Tibial artery (tissue), 4 donors: ENCODE data around the gene CREB3L1.

Experiments used
- DNase-seq, 2 donors: peaks; one replicate each; pipeline ENCODE4 v3.0.0-alpha.2; 2019
- H3K27ac ChIP-seq, 2 donors: fragments of 200-600 bp; sonication (generic) in 1 of 2; 1 replicate in 1 of 2; 2 replicates in 1 of 2; pipeline ENCODE4 v1.5.1; 2018 to 2019; ENCODE audit warnings: mild to moderate bottlenecking in 1 of 2
- H3K27me3 ChIP-seq, 2 donors: fragments of 200-600 bp; sonication (generic) in 1 of 2; one replicate each; pipeline versions ENCODE4 v1.5.1 to v1.6.0; 2016 to 2019
- H3K36me3 ChIP-seq, 3 donors: fragments of 200-600 bp; sonication (generic) in 2 of 3; one replicate each; pipeline ENCODE4 v1.5.1; 2016 to 2019; ENCODE audit warnings: mild to moderate bottlenecking in 2 of 3
- H3K4me1 ChIP-seq, 4 donors: fragments of 200-600 bp; sonication (generic) in 2 of 4; 1 replicate in 3 of 4; 2 replicates in 1 of 4; pipeline ENCODE4 v1.5.1; 2016 to 2019
- H3K4me3 ChIP-seq, 2 donors: fragments of 200-600 bp; sonication (generic) in 1 of 2; 1 replicate in 1 of 2; 2 replicates in 1 of 2; pipeline ENCODE4 v1.5.1; 2018 to 2019; ENCODE audit warnings: mild to moderate bottlenecking in 2 of 2
- H3K9me3 ChIP-seq, 3 donors: fragments of 200-600 bp; sonication (generic) in 1 of 3; one replicate each; pipeline ENCODE4 v1.5.1; 2016 to 2019
- intact Hi-C: fragments of 100-400 bp; cut with DNase I; formaldehyde crosslinking; loops from one replicate; pipeline ENCODE4 v1.15.0; 2023; ENCODE audit warnings: low total_unique reads
- TF ChIP-seq, protein P1 (sequence below), 2 experiments: fragments of 200-600 bp in 1 of 2; fragments of 450-650 bp in 1 of 2; IDR thresholded peaks; one replicate each; pipeline ENCODE4 v1.5.1; 2017 to 2019; ENCODE audit warnings: antibody characterized with exemption in 2 of 2, mild to moderate bottlenecking in 1 of 2, moderate library complexity in 1 of 2

The CREB3L1 gene

DNA sequence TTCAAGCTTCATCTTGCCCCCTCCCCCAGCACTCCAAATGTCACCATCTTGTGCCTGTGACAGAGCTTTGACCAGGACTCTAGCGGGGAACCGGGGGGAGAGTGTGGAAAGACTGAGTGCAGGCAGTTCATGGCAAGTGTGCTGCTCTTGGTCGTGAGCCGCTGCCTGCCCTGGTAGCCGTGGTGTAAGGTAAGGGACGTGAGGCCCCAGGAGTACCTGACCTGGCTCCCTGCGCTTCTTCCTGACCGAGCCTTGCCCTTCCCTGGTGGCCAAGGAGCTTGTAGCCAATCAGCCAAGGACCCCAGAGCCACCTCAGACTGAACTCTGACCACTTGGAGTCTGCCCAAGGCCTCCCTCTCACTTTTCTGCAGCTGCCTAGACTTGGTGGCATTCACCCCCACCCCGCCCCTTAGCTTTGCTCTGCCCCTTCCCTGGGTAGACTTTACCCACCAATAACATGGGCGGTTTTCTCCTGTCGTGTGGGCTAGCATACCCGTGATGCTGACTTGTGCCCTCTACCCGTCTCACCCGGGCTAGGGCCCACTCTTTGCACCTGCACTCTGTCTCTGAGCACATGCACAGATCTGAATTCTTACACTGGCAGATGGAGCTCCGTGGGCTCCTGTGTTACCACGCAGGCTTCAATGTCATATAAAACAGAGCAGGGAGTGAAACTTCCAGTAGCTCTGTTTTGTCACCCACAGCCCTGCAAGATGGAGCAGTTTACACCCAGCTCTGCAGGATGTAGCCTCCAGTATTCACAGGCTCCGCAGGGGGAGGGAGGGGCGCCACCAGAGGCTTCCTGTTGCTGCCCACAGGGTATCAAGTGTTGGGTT is 71.3 kb downstream of the CREB3L1 start:
- Histone ChIP-seq H3K9me3 (no peaks in the 10 kb centered on the region), H3K4me1 (peaks cover 0 to 58% (median 22%) of the 10 kb centered on the region in 4 donors), H3K27me3 (no peaks in the 10 kb centered on the region), H3K36me3 (no peaks in the 10 kb centered on the region), H3K4me3 (peak overlapping the region in 1 of 2 donors; percentile 95), H3K27ac (no peak overlapping the region)
- intact Hi-C loops = no loop called here
- no peak for DNase-seq
- TF ChIP-seq, protein P1, sequence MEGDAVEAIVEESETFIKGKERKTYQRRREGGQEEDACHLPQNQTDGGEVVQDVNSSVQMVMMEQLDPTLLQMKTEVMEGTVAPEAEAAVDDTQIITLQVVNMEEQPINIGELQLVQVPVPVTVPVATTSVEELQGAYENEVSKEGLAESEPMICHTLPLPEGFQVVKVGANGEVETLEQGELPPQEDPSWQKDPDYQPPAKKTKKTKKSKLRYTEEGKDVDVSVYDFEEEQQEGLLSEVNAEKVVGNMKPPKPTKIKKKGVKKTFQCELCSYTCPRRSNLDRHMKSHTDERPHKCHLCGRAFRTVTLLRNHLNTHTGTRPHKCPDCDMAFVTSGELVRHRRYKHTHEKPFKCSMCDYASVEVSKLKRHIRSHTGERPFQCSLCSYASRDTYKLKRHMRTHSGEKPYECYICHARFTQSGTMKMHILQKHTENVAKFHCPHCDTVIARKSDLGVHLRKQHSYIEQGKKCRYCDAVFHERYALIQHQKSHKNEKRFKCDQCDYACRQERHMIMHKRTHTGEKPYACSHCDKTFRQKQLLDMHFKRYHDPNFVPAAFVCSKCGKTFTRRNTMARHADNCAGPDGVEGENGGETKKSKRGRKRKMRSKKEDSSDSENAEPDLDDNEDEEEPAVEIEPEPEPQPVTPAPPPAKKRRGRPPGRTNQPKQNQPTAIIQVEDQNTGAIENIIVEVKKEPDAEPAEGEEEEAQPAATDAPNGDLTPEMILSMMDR (IDR thresholded peaks at IDR 0.05) = no peak

DNA sequence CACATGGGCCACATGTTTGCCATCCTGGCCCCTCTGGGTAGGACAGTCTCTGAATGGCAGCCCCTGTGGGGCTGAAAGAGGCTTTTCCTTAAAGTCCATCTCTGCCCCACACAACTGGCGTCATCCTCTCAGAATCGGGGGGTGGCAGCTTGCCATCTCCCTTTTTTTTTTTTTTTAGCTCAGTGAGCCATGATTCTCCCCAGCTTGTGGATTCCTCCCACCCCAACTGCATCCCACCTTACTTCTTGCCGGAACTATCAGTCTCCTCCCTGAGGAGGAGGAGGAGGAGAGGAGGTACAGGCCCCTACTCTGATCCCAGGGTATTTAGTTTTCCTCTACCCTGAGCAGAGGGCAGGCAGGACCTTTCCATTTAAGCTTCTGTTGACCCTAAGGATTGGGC is 73.2 kb downstream of the CREB3L1 start:
- Histone ChIP-seq H3K27me3 (no peaks in the 10 kb centered on the region), H3K27ac (no peak overlapping the region), H3K4me3 (no peak overlapping the region), H3K9me3 (no peaks in the 10 kb centered on the region), H3K36me3 (no peaks in the 10 kb centered on the region), H3K4me1 (peaks cover 0 to 58% (median 22%) of the 10 kb centered on the region in 4 donors)
- no peak for DNase-seq
- TF ChIP-seq, protein P1 (IDR thresholded peaks at IDR 0.05) = no peak
- intact Hi-C loops = no loop called here

DNA sequence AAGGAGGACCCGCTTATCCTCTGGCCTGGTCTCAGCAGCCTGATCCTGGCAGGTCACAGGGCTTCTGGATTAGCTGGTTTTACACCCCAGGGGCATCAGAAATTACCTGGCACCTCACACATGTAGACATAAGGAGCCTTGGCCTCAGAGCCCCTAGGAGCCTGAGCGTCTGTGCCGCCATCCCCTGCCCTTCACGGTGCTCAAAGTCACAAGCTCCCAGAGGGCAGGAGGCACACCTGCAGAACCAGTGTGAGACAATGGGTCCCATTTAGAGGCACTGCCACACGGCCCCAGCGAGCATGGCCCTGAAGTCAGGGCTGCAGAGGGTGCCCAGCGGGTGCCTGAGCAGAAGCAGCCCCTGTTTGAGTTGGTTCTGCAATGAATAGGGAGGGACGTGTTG is 73.7 kb downstream of the CREB3L1 start:
- H3K27me3 ChIP-seq = no peaks in the 10 kb centered on the region
- H3K36me3 ChIP-seq = peaks cover 0 to 3% (median 0%) of the 10 kb centered on the region in 3 donors
- H3K4me1 ChIP-seq = peaks cover 0 to 55% (median 22%) of the 10 kb centered on the region in 4 donors
- intact Hi-C loops = no loop called here
- no peak overlapping the region for H3K27ac ChIP-seq
- TF ChIP-seq, protein P1 (IDR thresholded peaks at IDR 0.05) = no peak
- DNase-seq = no peak
- H3K4me3 ChIP-seq = no peak overlapping the region
- no peaks in the 10 kb centered on the region for H3K9me3 ChIP-seq

DNA sequence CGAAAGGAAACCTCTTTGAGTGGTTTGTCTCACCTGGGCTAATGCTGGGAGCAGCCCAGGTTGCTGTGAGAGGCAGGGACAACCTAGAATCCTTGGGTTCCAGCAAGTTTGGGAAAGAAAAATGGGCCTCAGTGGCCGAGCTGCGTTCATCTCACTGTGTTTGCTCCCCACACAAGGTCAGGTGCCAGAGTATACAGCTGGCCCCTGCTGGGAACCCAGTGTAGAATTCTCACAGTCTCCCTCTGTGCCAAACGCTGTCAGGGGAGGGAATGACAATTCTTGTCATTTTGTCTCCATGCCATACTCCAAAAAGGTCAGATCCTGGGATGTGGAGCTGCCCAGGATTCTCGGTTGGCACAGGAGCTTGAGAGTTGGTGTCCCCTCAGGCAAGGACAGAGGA is 74.1 kb downstream of the CREB3L1 start:
- intact Hi-C loops = no loop called here
- Histone ChIP-seq H3K27me3 (no peaks in the 10 kb centered on the region), H3K9me3 (no peaks in the 10 kb centered on the region), H3K36me3 (peaks cover 0 to 6% (median 0%) of the 10 kb centered on the region in 3 donors), H3K27ac (no peak overlapping the region), H3K4me3 (no peak overlapping the region), H3K4me1 (peaks cover 0 to 51% (median 22%) of the 10 kb centered on the region in 4 donors)
- TF ChIP-seq, protein P1 (IDR thresholded peaks at IDR 0.05) = no peak
- DNase-seq = no peak

DNA sequence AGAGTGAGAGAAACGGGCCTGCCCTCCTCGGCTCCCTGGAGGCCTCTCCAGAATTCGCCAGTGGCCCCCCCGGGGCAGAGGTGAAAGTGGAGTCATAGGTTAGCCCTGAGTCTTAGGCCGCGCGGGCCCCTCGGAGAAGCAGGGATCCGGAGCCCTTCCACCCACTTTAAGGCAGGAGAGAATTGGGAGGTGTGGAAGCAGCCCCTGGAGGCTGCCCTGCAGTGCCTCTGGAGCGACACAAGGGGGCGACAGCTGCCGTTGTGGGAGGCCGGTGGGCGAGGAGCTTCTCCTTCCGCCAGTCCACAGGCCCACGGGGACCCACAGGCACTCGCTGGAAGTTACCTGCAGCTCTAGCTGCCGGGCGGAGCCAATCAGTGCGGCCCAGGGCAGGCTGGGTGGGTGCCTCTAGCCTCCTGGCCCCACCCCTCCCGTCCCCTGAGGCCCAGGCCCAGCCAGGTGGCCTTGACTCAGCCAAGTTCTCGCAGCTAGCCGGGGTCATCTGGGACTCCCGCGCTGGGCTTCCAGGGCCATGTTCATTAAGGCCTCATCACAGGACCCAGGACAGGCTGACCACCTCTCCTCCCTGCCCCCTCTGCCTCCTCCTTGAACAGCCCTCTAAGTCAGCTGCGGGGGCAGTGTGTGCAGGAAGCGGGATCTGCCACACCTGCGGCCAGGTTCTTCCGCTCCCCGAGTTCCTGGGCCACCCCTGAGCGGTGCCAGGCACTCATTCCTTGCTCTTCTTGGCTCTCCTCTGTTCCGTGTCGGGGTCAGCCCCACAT is 74.8 kb downstream of the CREB3L1 start:
- no peak overlapping the region for H3K4me3 ChIP-seq

More for the DNA sequence above, 74.8 kb downstream of the CREB3L1 start:
- no peak for DNase-seq
- Histone ChIP-seq H3K36me3 (peaks cover 0 to 6% (median 0%) of the 10 kb centered on the region in 3 donors), H3K27ac (no peak overlapping the region), H3K27me3 (no peaks in the 10 kb centered on the region), H3K4me1 (peaks cover 0 to 46% (median 19%) of the 10 kb centered on the region in 4 donors), H3K9me3 (no peaks in the 10 kb centered on the region)
- intact Hi-C loops = no loop called here
- TF ChIP-seq, protein P1 (IDR thresholded peaks at IDR 0.05) = peak; percentile 62 to 81
